Neural cell (in vitro differentiated cells): ENCODE measurements around the gene SNX6. TPM values are rescaled to one million over a fixed set of nuclear protein-coding genes. Genes with fewer than 3 reads are reported as not detected.

ENCODE experiments used
- H2AFZ ChIP-seq: fragments of 200-600, 300-800 bp; sonication (generic), shearing (Covaris generic); 2 replicates; pipeline ENCODE4 v1.6.0; 2014; ENCODE audit warnings: low read depth, mild to moderate bottlenecking, antibody characterized with exemption, low read length, moderate library complexity
- H3F3A ChIP-seq: fragments of 200-600 bp; shearing (Covaris generic); 2 replicates; pipeline ENCODE4 v1.6.1; 2016; ENCODE audit warnings: mild to moderate bottlenecking, moderate library complexity, mixed read lengths, antibody characterized with exemption, low read length; ENCODE audit not compliant: insufficient read depth, poor library complexity, severe bottlenecking
- H3K27ac ChIP-seq: fragments of 200-600, 300-800 bp; sonication (generic), shearing (Covaris generic); 2 replicates; pipeline ENCODE4 v1.5.1; 2014; ENCODE audit warnings: mild to moderate bottlenecking, low read length, moderate library complexity
- H3K27me3 ChIP-seq: fragments of 300-800, 200-600 bp; sonication (generic), shearing (Covaris generic); 2 replicates; pipeline ENCODE4 v1.6.0; 2014; ENCODE audit warnings: mild to moderate bottlenecking, low read depth, low read length, moderate library complexity; ENCODE audit not compliant: insufficient read depth
- H3K36me3 ChIP-seq: fragments of 300-800, 200-600 bp; sonication (generic), shearing (Covaris generic); 2 replicates; pipeline ENCODE4 v1.5.1; 2014; ENCODE audit warnings: mild to moderate bottlenecking, antibody characterized with exemption, low read length, moderate library complexity; ENCODE audit not compliant: insufficient read depth
- H3K4me2 ChIP-seq: fragments of 300-800, 200-600 bp; sonication (generic), shearing (Covaris generic); 2 replicates; pipeline ENCODE4 v1.6.0; 2014; ENCODE audit warnings: mild to moderate bottlenecking, low read length
- H3K4me3 ChIP-seq: fragments of 300-800, 200-600 bp; sonication (generic), shearing (Covaris generic); 2 replicates; pipeline ENCODE4 v1.5.1; 2014; ENCODE audit warnings: mild to moderate bottlenecking, low read length, moderate library complexity
- H3K79me2 ChIP-seq: fragments of 200-600 bp; shearing (Covaris generic); replicated peaks from 2 replicates; pipeline ENCODE4 v1.6.0; 2014; ENCODE audit warnings: mild to moderate bottlenecking, low read length, moderate library complexity; ENCODE audit not compliant: insufficient read depth
- H3K9ac ChIP-seq: fragments of 300-800, 200-600 bp; sonication (generic), shearing (Covaris generic); 2 replicates; pipeline ENCODE4 v1.6.1; 2016; ENCODE audit warnings: mild to moderate bottlenecking, low read length, mixed read lengths
- H3K9me2 ChIP-seq: fragments of 200-600 bp; shearing (Covaris generic); 2 replicates; pipeline ENCODE4 v1.6.1; 2016; ENCODE audit warnings: mild to moderate bottlenecking, low read length, mixed read lengths; ENCODE audit not compliant: insufficient read depth
- H3K9me3 ChIP-seq: fragments of 200-600, 300-800 bp; sonication (generic), shearing (Covaris generic); 2 replicates; pipeline ENCODE4 v1.6.1; 2016; ENCODE audit warnings: mild to moderate bottlenecking, mixed run types, low read length, moderate library complexity, mixed read lengths
- H4K20me1 ChIP-seq: fragments of 200-600 bp; shearing (Covaris generic); 2 replicates; pipeline ENCODE4 v1.6.1; 2016; ENCODE audit warnings: mild to moderate bottlenecking, mixed run types; ENCODE audit not compliant: insufficient read depth
- CTCF ChIP-seq: fragments of 450-650 bp; IDR thresholded peaks from 2 replicates; pipeline ENCODE4 v1.5.1; 2014; ENCODE audit warnings: antibody characterized with exemption, mild to moderate bottlenecking, moderate library complexity; ENCODE audit not compliant: poor library complexity, severe bottlenecking
- EP300 ChIP-seq: fragments of 450-650 bp; conservative IDR thresholded peaks from 2 replicates; pipeline ENCODE4 v1.6.1; 2014; ENCODE audit warnings: antibody characterized with exemption, mild to moderate bottlenecking, moderate library complexity; ENCODE audit not compliant: poor library complexity, severe bottlenecking
- EZH2 ChIP-seq: fragments of 200-600, 300-800 bp; shearing (Covaris generic), sonication (generic); IDR thresholded peaks from 2 replicates; pipeline ENCODE4 v1.6.1; 2014; ENCODE audit warnings: antibody characterized with exemption, low read length, borderline replicate concordance, mild to moderate bottlenecking; ENCODE audit not compliant: insufficient read depth, poor library complexity, severe bottlenecking
- MXI1 ChIP-seq: fragments of 450-650 bp; conservative IDR thresholded peaks from 2 replicates; pipeline ENCODE4 v1.6.1; 2014; ENCODE audit warnings: antibody characterized with exemption, mild to moderate bottlenecking; ENCODE audit not compliant: poor library complexity, severe bottlenecking
- POLR2AphosphoS5 ChIP-seq: IDR thresholded peaks from 2 replicates; pipeline ENCODE4 v1.6.1; 2012
- RAD21 ChIP-seq: fragments of 450-650 bp; conservative IDR thresholded peaks from 2 replicates; pipeline ENCODE4 v1.6.1; 2014; ENCODE audit warnings: antibody characterized with exemption, mild to moderate bottlenecking, moderate library complexity
- REST ChIP-seq: IDR thresholded peaks from 2 replicates; pipeline ENCODE4 v1.6.1; 2012; ENCODE audit warnings: borderline replicate concordance
- SMC3 ChIP-seq: fragments of 450-650 bp; conservative IDR thresholded peaks from 2 replicates; pipeline ENCODE4 v1.6.1; 2014; ENCODE audit warnings: antibody characterized with exemption, mild to moderate bottlenecking, moderate library complexity; ENCODE audit not compliant: poor library complexity
- TAF1 ChIP-seq: IDR thresholded peaks from 2 replicates; pipeline ENCODE4 v1.6.1; 2012; ENCODE audit warnings: low read depth
- polyA plus RNA-seq: library from polyadenylated mRNA; depleted of rRNA; stranded (reverse); fragments of >200 nt; gene quantifications from 2 replicates; pipeline ENCODE4 v1.2.3, GENCODE V29; 2014

SNX6 gene
- polyA plus RNA-seq, 1 donor from 2014 or later = 129 TPM

- Histone ChIP-seq H2AFZ (no peak overlapping the region), H3K9me3 (no peaks in the 10 kb centered on the region), H3K27ac (no peak overlapping the region), H3K4me3 (no peak overlapping the region), H3K9me2 (no peaks in the 10 kb centered on the region), H3K9ac (no peak overlapping the region), H3F3A (no peaks in the 10 kb centered on the region), H3K79me2 (no peaks in the 10 kb centered on the region), H3K4me2 (no peak overlapping the region), H3K36me3 (peaks cover 14% of the 10 kb centered on the region), H3K27me3 (no peaks in the 10 kb centered on the region), H4K20me1 (no peaks in the 10 kb centered on the region)
- TF ChIP-seq MXI1 (no peak), TAF1 (no peak)
Measured at GRCh38 chr14:34593740-34594375, 36.1 kb downstream of the SNX6 start.

GRCh38 chr14:34592623-34593022, 37.3 kb downstream of the SNX6 start:
- Histone ChIP-seq H3K79me2 (no peaks in the 10 kb centered on the region), H3K27me3 (no peaks in the 10 kb centered on the region), H3F3A (no peaks in the 10 kb centered on the region), H2AFZ (no peak overlapping the region), H3K36me3 (peaks cover 6% of the 10 kb centered on the region), H3K4me3 (no peak overlapping the region), H3K27ac (no peak overlapping the region), H3K9me2 (no peaks in the 10 kb centered on the region), H3K9me3 (no peaks in the 10 kb centered on the region), H3K9ac (no peak overlapping the region), H3K4me2 (no peak overlapping the region), H4K20me1 (no peaks in the 10 kb centered on the region)
- TF ChIP-seq REST (no peak), MXI1 (no peak), EP300 (no peak), CTCF (no peak)

GRCh38 chr14:34583525-34583924, 46.4 kb downstream of the SNX6 start:
- H3K4me3 ChIP-seq = no peak overlapping the region
- H3K4me2 ChIP-seq = no peak overlapping the region
- no peaks in the 10 kb centered on the region for H3F3A ChIP-seq
- no peaks in the 10 kb centered on the region for H3K9me3 ChIP-seq
- no peaks in the 10 kb centered on the region for H3K27me3 ChIP-seq
- no peak overlapping the region for H3K9ac ChIP-seq
- no peaks in the 10 kb centered on the region for H3K9me2 ChIP-seq
- no peaks in the 10 kb centered on the region for H3K79me2 ChIP-seq
- TF ChIP-seq POLR2AphosphoS5 (no peak), MXI1 (no peak), RAD21 (no peak), EP300 (no peak), TAF1 (no peak), REST (no peak), CTCF (no peak), EZH2 (no peak), SMC3 (no peak)
- H3K36me3 ChIP-seq = no peaks in the 10 kb centered on the region
- H4K20me1 ChIP-seq = no peaks in the 10 kb centered on the region
- H3K27ac ChIP-seq = no peak overlapping the region
- no peak overlapping the region for H2AFZ ChIP-seq
